ENCODE data around the gene ZBED3. TPM values are rescaled to one million over a fixed set of nuclear protein-coding genes. Genes with fewer than 3 reads are reported as not detected.

ZBED3 gene
- total RNA-seq, 1 experiment from 2014 or later, result 7.0 TPM

GRCh38 chr5:77033338-77033737 lies 53.7 kb downstream of the ZBED3 start (continued):
- TF ChIP-seq CREM (CRISPR knock-in tag; IDR thresholded peaks at IDR 0.05) (no peak), ZNF263 (CRISPR knock-in tag; IDR thresholded peaks at IDR 0.05; ENCODE audit: low read depth) (no peak), NFE2L1 (CRISPR knock-in tag; IDR thresholded peaks at IDR 0.05) (no peak), ZMAT4 (CRISPR knock-in tag; IDR thresholded peaks at IDR 0.05) (no peak), ZNF396 (CRISPR knock-in tag; IDR thresholded peaks at IDR 0.05; ENCODE audit: borderline replicate concordance) (no peak), CREB1 (CRISPR knock-in tag; IDR thresholded peaks at IDR 0.05) (no peak), NR2C2 (CRISPR knock-in tag; IDR thresholded peaks at IDR 0.05) (no peak), TCF7 (CRISPR knock-in tag; IDR thresholded peaks at IDR 0.05; ENCODE audit: low read depth) (no peak), ZBTB43 (CRISPR knock-in tag; IDR thresholded peaks at IDR 0.05) (no peak), SOX15 (CRISPR knock-in tag; IDR thresholded peaks at IDR 0.05) (no peak)

- ATAC-seq, result no peak
- Mint-ChIP-seq H3K9me3 (peaks cover 27% of the 10 kb centered on the region), H3K27ac (no peak overlapping the region), H3K27me3 (ENCODE audit: low read depth) (peaks cover 32% of the 10 kb centered on the region), H3K4me1 (peaks cover 9% of the 10 kb centered on the region), H3K36me3 (peaks cover 49% of the 10 kb centered on the region), H3K4me3 (no peak overlapping the region)
- DNase-seq (ENCODE audit: low spot score), result no peak
- POLR2A ChIA-PET, result interaction anchor here (0.6 kb wide), 1 partner anchor 9 kb away, joined by 5 read pairs; no protein-coding TSS in a partner anchor
- CTCF ChIA-PET, result interaction anchor here (0.6 kb wide), 1 partner anchor 151 kb away, joined by 3 read pairs; no protein-coding TSS in a partner anchor
- TF ChIP-seq TCF7 (CRISPR knock-in tag; IDR thresholded peaks at IDR 0.05; ENCODE audit: low read depth) (no peak), USF2 (CRISPR knock-in tag; IDR thresholded peaks at IDR 0.05) (no peak), ATF6 (CRISPR knock-in tag; IDR thresholded peaks at IDR 0.05) (no peak), RELA (CRISPR knock-in tag; IDR thresholded peaks at IDR 0.05; ENCODE audit: borderline replicate concordance) (no peak), STAT6 (CRISPR knock-in tag; conservative IDR thresholded peaks at IDR 0.05; ENCODE audit: low read depth) (no peak), AR (CRISPR knock-in tag; IDR thresholded peaks at IDR 0.05) (no peak), ZNF671 (CRISPR knock-in tag; IDR thresholded peaks at IDR 0.05) (no peak), ARID4B (CRISPR knock-in tag; IDR thresholded peaks at IDR 0.05; ENCODE audit: borderline replicate concordance) (no peak), HMGA2 (CRISPR knock-in tag; IDR thresholded peaks at IDR 0.05) (no peak), ZNF121 (CRISPR knock-in tag; IDR thresholded peaks at IDR 0.05) (no peak)
These were observed 54.5 kb downstream of the ZBED3 start for GRCh38 chr5:77032635-77033034.
